HUES64 (cell line): ENCODE data around the gene MLX.

ENCODE experiments used
- H3K27ac ChIP-seq: 2 replicates; pipeline ENCODE4 v1.7.0; 2013; ENCODE audit warnings: low read depth, low read length, inconsistent platforms
- H3K27me3 ChIP-seq: 2 replicates; pipeline ENCODE4 v1.6.1; 2013; ENCODE audit warnings: mild to moderate bottlenecking, low read length; ENCODE audit not compliant: insufficient read depth
- H3K36me3 ChIP-seq: 2 replicates; pipeline ENCODE4 v1.6.1; 2013; ENCODE audit warnings: mild to moderate bottlenecking, low read length; ENCODE audit not compliant: insufficient read depth
- H3K4me1 ChIP-seq: 2 replicates; pipeline ENCODE4 v1.6.1; 2013; ENCODE audit warnings: mild to moderate bottlenecking, low read length, moderate library complexity; ENCODE audit not compliant: insufficient read depth
- H3K4me3 ChIP-seq: 2 replicates; pipeline ENCODE4 v1.5.1; 2013; ENCODE audit warnings: mild to moderate bottlenecking, low read length, moderate library complexity
- H3K9ac ChIP-seq: 2 replicates; pipeline ENCODE4 v1.6.1; 2013; ENCODE audit warnings: mild to moderate bottlenecking, low read depth, low read length
- H3K9me3 ChIP-seq: 2 replicates; pipeline ENCODE4 v1.6.1; 2013; ENCODE audit warnings: low read depth, low read length; ENCODE audit not compliant: insufficient read depth
- WGBS: fragments of 150-250, 120-280 bp; methylation state at CpG from one replicate; pipeline ENCODE4 v1.1.7; 2013; ENCODE audit warnings: missing lambda C conversion rate; 5-methylcytosine and 5-hydroxymethylcytosine counted together

The MLX gene

DNA sequence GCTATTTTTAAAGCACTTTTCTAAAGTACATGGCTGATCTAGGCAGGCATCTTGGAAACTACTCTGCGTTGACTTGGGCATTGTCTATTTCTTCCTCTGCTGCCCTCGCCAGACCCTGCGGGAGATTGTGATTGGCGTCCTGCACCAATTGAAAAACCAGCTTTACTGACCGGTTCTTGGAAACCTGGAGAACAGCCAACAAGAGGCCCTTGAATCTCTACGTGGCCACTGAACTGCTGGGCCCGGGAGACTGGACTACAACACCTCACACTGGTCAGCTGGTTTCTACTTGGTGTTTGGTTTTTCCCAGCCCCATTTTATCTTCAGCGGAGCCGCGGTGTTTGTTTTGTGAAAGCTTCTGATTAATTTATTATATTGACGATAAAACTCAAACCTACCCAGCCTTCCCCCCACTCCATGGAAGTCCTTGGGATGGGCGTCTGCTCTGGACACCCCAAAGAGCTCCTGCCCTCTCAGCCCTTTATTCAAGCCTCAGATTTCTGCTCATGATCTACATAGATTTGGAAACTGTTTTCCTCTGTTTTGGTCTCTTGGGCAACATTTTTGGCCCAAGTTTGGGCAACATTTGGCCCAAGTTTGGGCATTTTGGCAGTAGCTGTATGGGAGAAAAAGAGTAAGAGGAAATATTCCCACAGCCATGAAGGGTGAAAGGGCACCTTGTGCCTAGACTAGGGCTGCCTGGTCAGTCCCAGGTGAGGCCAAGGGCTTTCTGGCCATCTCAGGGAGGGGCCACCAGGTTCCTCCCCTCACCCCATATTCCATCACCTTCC lies 4.7 kb downstream of the MLX start:
- WGBS, result 95% methylated on average over 9 of the region's 12 CpGs
- Histone ChIP-seq H3K9ac (no peak overlapping the region), H3K9me3 (no peaks in the 10 kb centered on the region), H3K36me3 (peaks cover 78% of the 10 kb centered on the region), H3K27ac (no peak overlapping the region), H3K4me3 (no peak overlapping the region), H3K27me3 (no peaks in the 10 kb centered on the region), H3K4me1 (no peaks in the 10 kb centered on the region)

DNA sequence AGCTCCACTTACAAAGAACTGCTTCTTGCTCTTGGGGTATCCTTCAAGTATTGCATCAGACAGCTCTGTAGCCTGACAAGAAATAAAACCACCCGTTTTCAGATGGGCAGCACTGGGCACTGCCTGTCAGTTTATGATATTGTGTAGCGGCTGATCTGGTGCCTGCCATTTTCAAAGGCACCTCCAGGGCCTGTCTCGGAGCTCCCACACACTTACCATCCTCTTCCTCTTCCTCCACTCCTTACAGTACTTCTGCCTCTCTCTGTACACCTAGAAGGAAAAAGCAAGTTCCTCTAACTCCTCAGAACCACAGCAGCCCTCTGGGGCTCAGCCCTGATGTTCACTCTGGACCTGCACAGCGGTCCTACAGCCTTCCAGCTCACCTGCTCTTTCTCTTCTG lies 6.2 kb downstream of the MLX start:
- 95% methylated on average over 4 of the region's 4 CpGs for WGBS
- Histone ChIP-seq H3K27me3 (no peaks in the 10 kb centered on the region), H3K4me3 (no peak overlapping the region), H3K27ac (no peak overlapping the region), H3K36me3 (peaks cover 81% of the 10 kb centered on the region), H3K9me3 (no peaks in the 10 kb centered on the region), H3K9ac (no peak overlapping the region), H3K4me1 (no peaks in the 10 kb centered on the region)

GRCh38 chr17:42574463-42574862 lies 7.6 kb downstream of the MLX start:
- Histone ChIP-seq H3K4me3 (no peak overlapping the region), H3K36me3 (peaks cover 70% of the 10 kb centered on the region), H3K9ac (no peak overlapping the region), H3K9me3 (no peaks in the 10 kb centered on the region), H3K27me3 (no peaks in the 10 kb centered on the region), H3K27ac (no peak overlapping the region), H3K4me1 (no peaks in the 10 kb centered on the region; the same call in 1 of the 2 replicates)
- WGBS, result 86% methylated on average over 3 of the region's 3 CpGs

- H3K27ac ChIP-seq, result peak overlapping the region; percentile 82
- WGBS, result 5% methylated on average over 18 of the region's 18 CpGs
- no peaks in the 10 kb centered on the region; the same call in 1 of the 2 replicates for H3K4me1 ChIP-seq
- peaks cover 61% of the 10 kb centered on the region for H3K36me3 ChIP-seq
- peak overlapping the region; percentile 88 for H3K4me3 ChIP-seq
- H3K9ac ChIP-seq, result peak overlapping the region; percentile 94
- H3K27me3 ChIP-seq, result no peaks in the 10 kb centered on the region
- H3K9me3 ChIP-seq, result no peaks in the 10 kb centered on the region
Measured at GRCh38 chr17:42577140-42577531, 10.2 kb downstream of the MLX start.

- Histone ChIP-seq H3K27ac (peak within 1 kb of the TSS; percentile 82), H3K36me3 (peaks cover 61% of the 10 kb centered on the region), H3K9me3 (no peaks in the 10 kb centered on the region), H3K4me1 (no peaks in the 10 kb centered on the region; the same call in 1 of the 2 replicates), H3K9ac (peak within 1 kb of the TSS; percentile 94), H3K27me3 (no peaks in the 10 kb centered on the region), H3K4me3 (peak within 1 kb of the TSS; percentile 88)
- under 1% methylated on average over 52 of the region's 52 CpGs for whole genome bisulfite sequencing
Measured at GRCh38 chr17:42577532-42578281, 10.8 kb downstream of the MLX start, which contains the start of gene PSMC3IP. Gene PSMC3IP (minus strand): TSS chr17:42577729. CDS start chr17:42577686, 43 bp downstream.

- WGBS, result 2% methylated on average over 19 of the region's 20 CpGs
- Histone ChIP-seq H3K9ac (peak overlapping the region; percentile 94), H3K27ac (peak overlapping the region; percentile 77), H3K36me3 (peaks cover 61% of the 10 kb centered on the region), H3K4me1 (no peaks in the 10 kb centered on the region; the same call in 1 of the 2 replicates), H3K9me3 (no peaks in the 10 kb centered on the region), H3K4me3 (peak overlapping the region; percentile 88), H3K27me3 (no peaks in the 10 kb centered on the region)
Measured at GRCh38 chr17:42578282-42578869, 11.5 kb downstream of the MLX start.

DNA sequence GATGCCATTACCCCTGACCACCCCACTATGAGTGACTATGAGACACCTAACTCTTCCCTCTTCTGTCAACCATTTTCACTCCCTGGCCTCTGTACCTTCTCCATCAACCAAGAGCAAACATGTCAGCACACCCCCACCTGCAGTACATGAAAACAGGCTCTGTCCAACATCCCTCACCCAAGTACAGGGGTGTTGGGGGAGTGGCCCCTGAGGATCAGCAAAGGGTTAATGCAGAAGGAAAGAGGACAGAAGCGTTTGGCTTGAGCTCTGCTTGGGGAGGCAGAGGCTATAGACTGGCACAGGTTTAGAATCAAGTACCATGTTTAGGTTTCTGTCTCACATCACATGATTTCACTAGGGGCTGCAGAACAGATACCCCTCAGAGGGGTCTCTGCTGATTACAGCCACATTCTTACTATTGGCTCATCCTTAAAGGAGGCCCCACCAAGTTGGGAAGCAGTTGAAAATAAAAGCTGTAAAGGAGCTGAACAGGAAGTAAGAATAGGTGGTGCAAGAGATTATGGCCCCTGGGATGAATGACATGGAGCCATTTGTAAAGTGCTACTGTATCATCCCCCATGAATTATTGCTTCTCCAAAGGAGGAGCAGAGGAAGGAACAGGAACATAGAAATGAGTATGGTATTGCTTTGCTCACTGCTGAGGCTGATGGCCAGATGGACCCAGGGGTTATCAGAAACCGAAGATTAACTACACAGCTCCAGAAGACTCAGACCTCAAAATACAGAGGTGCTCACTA lies 13.1 kb downstream of the MLX start:
- no peak overlapping the region for H3K9ac ChIP-seq
- H3K27me3 ChIP-seq, result no peaks in the 10 kb centered on the region
- 86% methylated on average over 2 of the region's 2 CpGs for WGBS
- no peak overlapping the region for H3K27ac ChIP-seq
- peaks cover 62% of the 10 kb centered on the region for H3K36me3 ChIP-seq
- no peak overlapping the region for H3K4me3 ChIP-seq
- H3K4me1 ChIP-seq, result no peaks in the 10 kb centered on the region; the same call in 1 of the 2 replicates
- H3K9me3 ChIP-seq, result no peaks in the 10 kb centered on the region

DNA sequence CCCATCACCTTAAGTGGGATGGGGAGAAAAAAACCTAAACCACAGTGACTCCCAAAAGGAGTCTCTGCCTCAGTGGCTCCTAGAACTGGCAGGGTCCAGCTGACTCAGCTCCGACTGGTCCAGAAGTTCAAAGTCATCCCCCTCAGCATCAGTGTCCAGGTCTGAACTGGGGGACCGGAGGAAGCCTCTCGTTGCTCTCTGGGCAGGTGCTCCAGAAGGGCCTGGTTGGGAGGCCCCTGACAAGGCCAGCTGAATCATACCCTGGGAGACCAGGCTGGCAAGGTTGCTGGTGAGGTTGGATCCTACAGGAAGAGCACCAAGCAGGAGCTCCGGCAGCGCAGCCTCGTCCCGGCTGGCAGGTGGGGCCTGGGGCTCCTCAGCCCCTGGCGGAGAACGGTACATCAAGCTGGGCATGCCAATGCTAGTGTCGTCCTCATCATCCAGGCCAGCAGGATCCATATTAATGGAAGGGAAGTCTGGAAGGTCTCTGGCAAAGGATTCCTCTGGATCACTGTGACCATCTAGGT lies 14.9 kb downstream of the MLX start:
- 95% methylated on average over 10 of the region's 10 CpGs for WGBS
- Histone ChIP-seq H3K27me3 (no peaks in the 10 kb centered on the region), H3K9ac (no peak overlapping the region), H3K4me3 (no peak overlapping the region), H3K4me1 (no peaks in the 10 kb centered on the region; the same call in 1 of the 2 replicates), H3K27ac (no peak overlapping the region), H3K36me3 (peaks cover 65% of the 10 kb centered on the region), H3K9me3 (no peaks in the 10 kb centered on the region)

- H3K4me1 ChIP-seq, result no peaks in the 10 kb centered on the region
- no peak overlapping the region for H3K9ac ChIP-seq
- peaks cover 90% of the 10 kb centered on the region for H3K36me3 ChIP-seq
- no peak overlapping the region for H3K4me3 ChIP-seq
- H3K9me3 ChIP-seq, result no peaks in the 10 kb centered on the region
- H3K27ac ChIP-seq, result no peak overlapping the region
- no peaks in the 10 kb centered on the region for H3K27me3 ChIP-seq
- WGBS, result 94% methylated on average over 8 of the region's 9 CpGs
Measured at GRCh38 chr17:42584880-42585279, 18.0 kb downstream of the MLX start.

DNA sequence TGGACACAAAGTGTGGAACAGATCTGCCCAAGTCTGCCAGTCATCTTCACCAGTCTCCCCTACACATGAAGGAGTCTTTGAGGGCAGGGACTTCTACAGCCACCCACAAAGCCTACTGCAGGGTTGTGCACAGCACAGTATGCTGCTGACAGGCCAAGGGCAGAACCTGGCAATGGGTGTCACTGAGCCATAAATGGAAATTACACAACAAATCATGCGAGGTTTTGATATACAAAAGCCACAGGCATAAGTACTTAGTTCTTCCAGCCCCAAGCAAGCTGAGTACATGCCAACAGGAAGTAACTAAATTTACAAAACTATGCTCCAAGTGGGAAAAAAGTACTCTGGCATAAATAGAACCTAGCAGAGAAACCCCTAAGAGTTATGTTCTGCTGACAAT lies 18.5 kb downstream of the MLX start:
- no peak overlapping the region for H3K9ac ChIP-seq
- no peaks in the 10 kb centered on the region for H3K27me3 ChIP-seq
- H3K36me3 ChIP-seq, result peaks cover 89% of the 10 kb centered on the region
- no peak overlapping the region for H3K4me3 ChIP-seq
- 94% methylated on average over 1 of the region's 1 CpG for WGBS
- H3K9me3 ChIP-seq, result no peaks in the 10 kb centered on the region
- H3K27ac ChIP-seq, result no peak overlapping the region
- no peaks in the 10 kb centered on the region for H3K4me1 ChIP-seq
